H1 (cell line): ENCODE measurements around the gene CBR4. TPM values are rescaled to one million over a fixed set of nuclear protein-coding genes. Genes with fewer than 3 reads are reported as not detected.

Experiments
- CTCF ChIA-PET: fragments of 300-600 bp; sonication (Branson Sonifier 250); formaldehyde crosslinking; loops from one replicate; lab custom pipeline; 2021; ENCODE audit not compliant: partially characterized antibody; lab: Charles Lee
- POLR2A ChIA-PET: fragments of 300-600 bp; sonication (Branson Sonifier 250); formaldehyde crosslinking; loops from one replicate; lab custom pipeline; 2021; ENCODE audit warnings: inconsistent platforms; ENCODE audit not compliant: partially characterized antibody; lab: Charles Lee
- DNase-seq, 2 experiments: peaks; one replicate each; pipeline versions ENCODE4 v3.0.0 to v3.0.0-alpha.2; 2010 to 2022; ENCODE audit warnings: low spot score in 2 of 2, low read depth in 1 of 2, mixed read lengths in 1 of 2
- FAIRE-seq: peaks from 2 replicates; lab custom pipeline; 2011; peaks lifted over from hg19 to GRCh38; lab: Jason Lieb, UNC
- H2AFZ ChIP-seq: 2 replicates; pipeline ENCODE4 v1.8.1; 2012; ENCODE audit warnings: low read length, inconsistent platforms
- H2AK5ac ChIP-seq: 2 replicates; pipeline ENCODE4 v1.6.1; 2013; ENCODE audit warnings: low read depth, low read length
- H2BK120ac ChIP-seq: replicated peaks from 2 replicates; pipeline ENCODE3; 2013; ENCODE audit warnings: low read depth, low read length, inconsistent platforms
- H2BK12ac ChIP-seq: 2 replicates; pipeline ENCODE4 v1.6.1; 2013; ENCODE audit warnings: low read depth, low read length
- H2BK15ac ChIP-seq: 2 replicates; pipeline ENCODE4 v1.6.1; 2013; ENCODE audit warnings: low read length
- H2BK20ac ChIP-seq: 2 replicates; pipeline ENCODE4 v1.6.1; 2013; ENCODE audit warnings: low read length
- H2BK5ac ChIP-seq: 2 replicates; pipeline ENCODE4 v1.6.1; 2013; ENCODE audit warnings: low read depth, low read length
- H3K14ac ChIP-seq: 2 replicates; pipeline ENCODE4 v1.6.1; 2013; ENCODE audit warnings: inconsistent platforms; ENCODE audit not compliant: insufficient read length
- H3K18ac ChIP-seq: 2 replicates; pipeline ENCODE4 v1.6.1; 2013; ENCODE audit warnings: low read length; ENCODE audit errors: extremely low read depth
- H3K23ac ChIP-seq: 2 replicates; pipeline ENCODE4 v1.6.1; 2013; ENCODE audit warnings: inconsistent platforms; ENCODE audit not compliant: insufficient read length
- H3K23me2 ChIP-seq: 2 replicates; pipeline ENCODE4 v1.6.1; 2013; ENCODE audit warnings: low read depth, low read length
- H3K27ac ChIP-seq: 2 replicates; pipeline ENCODE4 v1.6.1; 2011; ENCODE audit warnings: low read depth, low read length, inconsistent platforms
- H3K27me3 ChIP-seq, 4 experiments: replicated peaks in 1 of 4; 1 replicate in 1 of 4; 2 replicates in 3 of 4; pipeline versions ENCODE4 v1.6.1 to v1.8.1; 2011 to 2013; ENCODE audit warnings: low read length in 3 of 4, mild to moderate bottlenecking in 3 of 4, inconsistent platforms in 2 of 4, mixed read lengths in 2 of 4, moderate library complexity in 1 of 4; ENCODE audit not compliant: control insufficient read depth in 3 of 4, insufficient read depth in 3 of 4; ENCODE audit errors: extremely low read depth in 1 of 4
- H3K36me3 ChIP-seq, 4 experiments: 2 replicates each; pipeline versions ENCODE4 v1.6.1 to v1.8.1; 2011 to 2013; ENCODE audit warnings: mild to moderate bottlenecking in 4 of 4, low read length in 3 of 4, moderate library complexity in 2 of 4, control low read depth in 1 of 4, inconsistent platforms in 1 of 4; ENCODE audit not compliant: insufficient read depth in 4 of 4, control insufficient read depth in 2 of 4
- H3K4ac ChIP-seq: replicated peaks from 2 replicates; pipeline ENCODE3; 2013; ENCODE audit warnings: low read length, low read depth, mixed read lengths, inconsistent platforms; ENCODE audit not compliant: insufficient read length
- H3K4me1 ChIP-seq, 4 experiments: replicated peaks in 1 of 4; 1 replicate in 1 of 4; 2 replicates in 3 of 4; pipeline versions ENCODE4 v1.6.1 to v1.8.1; 2011 to 2013; ENCODE audit warnings: low read length in 3 of 4, inconsistent platforms in 2 of 4, mixed read lengths in 1 of 4; ENCODE audit not compliant: insufficient read depth in 4 of 4, control insufficient read depth in 3 of 4
- H3K4me2 ChIP-seq, 2 experiments: 2 replicates each; pipeline versions ENCODE4 v1.6.1 to v1.8.1; 2011 to 2013; ENCODE audit warnings: low read depth in 2 of 2, low read length in 2 of 2, control low read depth in 1 of 2, inconsistent platforms in 1 of 2, mild to moderate bottlenecking in 1 of 2; ENCODE audit not compliant: insufficient read depth in 1 of 2
- H3K4me3 ChIP-seq, 4 experiments: fragments of 200-600, 300-600 bp in 1 of 4; sonication (generic), shearing (Covaris generic), sonication (Bioruptor Twin) in 1 of 4; 2 replicates each; pipeline versions ENCODE4 v1.5.1 to v1.8.1; 2011 to 2016; ENCODE audit warnings: low read length in 4 of 4, low read depth in 3 of 4, control low read depth in 2 of 4, inconsistent platforms in 2 of 4, mild to moderate bottlenecking in 2 of 4, mixed read lengths in 1 of 4, moderate library complexity in 1 of 4; ENCODE audit not compliant: insufficient read depth in 2 of 4; ENCODE audit errors: extremely low read depth in 1 of 4
- H3K56ac ChIP-seq: replicated peaks from 2 replicates; pipeline ENCODE3; 2013; ENCODE audit warnings: low read depth, mild to moderate bottlenecking, mixed read lengths, low read length, inconsistent platforms; ENCODE audit not compliant: insufficient read length
- H3K79me1 ChIP-seq: 2 replicates; pipeline ENCODE4 v1.6.1; 2013; ENCODE audit warnings: low read depth, low read length, control low read depth
- H3K79me2 ChIP-seq, 2 experiments: 2 replicates each; pipeline versions ENCODE4 v1.6.1 to v1.8.1; 2012 to 2013; ENCODE audit warnings: low read length in 2 of 2, mild to moderate bottlenecking in 2 of 2, inconsistent platforms in 1 of 2; ENCODE audit not compliant: insufficient read depth in 2 of 2, control insufficient read depth in 1 of 2
- H3K9ac ChIP-seq, 4 experiments: replicated peaks in 1 of 4; 1 replicate in 1 of 4; 2 replicates in 3 of 4; pipeline versions ENCODE4 v1.6.1 to v1.8.1; 2011 to 2013; ENCODE audit warnings: low read depth in 3 of 4, low read length in 3 of 4, control low read depth in 2 of 4, mild to moderate bottlenecking in 2 of 4, moderate library complexity in 2 of 4, inconsistent platforms in 1 of 4; ENCODE audit errors: extremely low read depth in 1 of 4
- H3K9me3 ChIP-seq, 2 experiments: 2 replicates each; pipeline versions ENCODE4 v1.6.1 to v1.8.1; 2012 to 2013; ENCODE audit warnings: mild to moderate bottlenecking in 2 of 2, moderate library complexity in 2 of 2, control low read depth in 1 of 2, inconsistent platforms in 1 of 2, low read depth in 1 of 2, low read length in 1 of 2, mixed read lengths in 1 of 2; ENCODE audit not compliant: insufficient read depth in 2 of 2
- H4K20me1 ChIP-seq, 2 experiments: replicated peaks in 1 of 2; 2 replicates each; pipeline versions ENCODE3 to v1.8.1; 2011 to 2013; ENCODE audit warnings: inconsistent platforms in 2 of 2, low read length in 2 of 2, mild to moderate bottlenecking in 1 of 2; ENCODE audit not compliant: insufficient read depth in 2 of 2, control insufficient read depth in 1 of 2
- H4K5ac ChIP-seq: 2 replicates; pipeline ENCODE4 v1.6.1; 2013; ENCODE audit warnings: low read length, low read depth, mixed read lengths, inconsistent platforms; ENCODE audit not compliant: insufficient read length
- H4K8ac ChIP-seq: 2 replicates; pipeline ENCODE4 v1.8.0; 2013; ENCODE audit warnings: mild to moderate bottlenecking, moderate library complexity, low read length, inconsistent platforms; ENCODE audit not compliant: insufficient read depth; ENCODE audit errors: extremely low read depth
- H4K91ac ChIP-seq: replicated peaks from 2 replicates; pipeline ENCODE3; 2013; ENCODE audit warnings: low read length, mixed read lengths, inconsistent platforms; ENCODE audit not compliant: insufficient read length
- CHD2 ChIP-seq: IDR thresholded peaks from 2 replicates; pipeline ENCODE4 v1.6.1; 2012; ENCODE audit warnings: low read length, improper control_type of control experiment
- EGR1 ChIP-seq: IDR thresholded peaks from 2 replicates; pipeline ENCODE4 v1.6.1; 2011; ENCODE audit warnings: low read depth, low read length, borderline replicate concordance
- HDAC2 ChIP-seq, 2 experiments: fragments of 300-600 bp in 1 of 2; sonication (generic) in 1 of 2; IDR thresholded peaks; 2 replicates each; pipeline ENCODE4 v1.6.1; 2011 to 2012; ENCODE audit warnings: low read depth in 2 of 2, low read length in 2 of 2, mild to moderate bottlenecking in 2 of 2, moderate library complexity in 2 of 2, borderline replicate concordance in 1 of 2, inconsistent platforms in 1 of 2
- POLR2AphosphoS5 ChIP-seq: IDR thresholded peaks from 2 replicates; pipeline ENCODE4 v1.6.1; 2011; ENCODE audit warnings: low read depth, low read length
- RNF2 ChIP-seq: fragments of 200-900, 300-1000 bp; sonication (generic); IDR thresholded peaks from 2 replicates; pipeline ENCODE4 v1.7.1; 2016; ENCODE audit warnings: borderline replicate concordance, low read depth, mild to moderate bottlenecking, antibody characterized with exemption, low read length; ENCODE audit not compliant: poor library complexity, severe bottlenecking; ENCODE audit errors: missing control alignments
- TAF1 ChIP-seq: IDR thresholded peaks from 2 replicates; pipeline ENCODE4 v1.6.1; 2011; ENCODE audit warnings: mild to moderate bottlenecking, low read depth, low read length
- WGBS, 2 experiments: shearing (Covaris generic) in 1 of 2; methylation state at CpG; one replicate each; pipeline versions ENCODE4 v1.1.6 to v1.1.7; 2013 to 2015; ENCODE audit warnings: low lambda C conversion rate in 2 of 2, mixed read lengths in 2 of 2, inconsistent platforms in 1 of 2, low coverage in 1 of 2, missing lambda C conversion rate in 1 of 2; ENCODE audit not compliant: insufficient replicate concordance in 2 of 2, insufficient coverage in 1 of 2, insufficient read length in 1 of 2; ENCODE audit errors: extremely low coverage in 1 of 2, missing lambda C conversion rate in 1 of 2; 5-methylcytosine and 5-hydroxymethylcytosine counted together
- polyA plus RNA-seq, 7 experiments: library from polyadenylated mRNA; depleted of rRNA in 3 of 7; stranded (reverse) in 5 of 7; unstranded in 2 of 7; fragments of >200 nt in 5 of 7; fragments of 200-250 nt in 2 of 7; gene quantifications; 1 replicate in 5 of 7; 2 replicates in 1 of 7; 4 replicates in 1 of 7; pipeline versions ENCODE4 v1.2.1 to v1.2.3, GENCODE V29; 2011 to 2013; ENCODE audit warnings: missing spikeins in 2 of 7, mixed read lengths in 2 of 7
- total RNA-seq: library from RNA; stranded (reverse); fragmentation: NEBNext Ultra II Directional; extraction: Animal tissue kit (Norgen Biotek cat#: 25700); gene quantifications from 2 replicates; pipeline ENCODE4 v1.2.1, GENCODE V29; 2021
- TF ChIP-seq, protein P1 (sequence below): IDR thresholded peaks from 2 replicates; pipeline ENCODE4 v1.6.1; 2012; ENCODE audit warnings: inconsistent platforms

CBR4 gene
- total and polyA plus RNA-seq, 2 of the 8 experiments (the other 6 are each of a cell fraction or from before 2014, with no cell fraction given) = 8.6 to 29.5 TPM

GRCh38 chr4:169050881-169051760 is 41.1 kb upstream of the CBR4 start:
- H3K4me2 ChIP-seq = no peak overlapping the region
- no peak overlapping the region for H4K8ac ChIP-seq
- ChIA-PET POLR2A (no interaction called here), CTCF (interaction anchor here (0.6 to 0.8 kb wide), 4 partner anchors 12 to 1405 kb away, joined by 3 to 4 read pairs (median 4); no protein-coding TSS in a partner anchor)
- H3K4me1 ChIP-seq = peaks cover 0 to 6% (median 4%) of the 10 kb centered on the region in 4 experiments; a peak in 3 of 7 replicates
- no peak overlapping the region for H2BK20ac ChIP-seq
- H2AK5ac ChIP-seq = no peak overlapping the region
- H3K9me3 ChIP-seq = no peaks in the 10 kb centered on the region
- H4K91ac ChIP-seq = no peak overlapping the region
- H3K36me3 ChIP-seq = no peaks in the 10 kb centered on the region
- H2BK120ac ChIP-seq = no peak overlapping the region
- H2BK5ac ChIP-seq = no peak overlapping the region
- whole genome bisulfite sequencing, 2 experiments = 86% methylated on average over 9 of the region's 9 CpGs; no CpG with 5 or more reads in 1 of the 2 experiments
- no peaks in the 10 kb centered on the region for H3K79me1 ChIP-seq
- no peaks in the 10 kb centered on the region for H3K79me2 ChIP-seq
- no peak overlapping the region for H3K4me3 ChIP-seq
- no peak overlapping the region for H3K14ac ChIP-seq
- no peak overlapping the region for H2BK12ac ChIP-seq
- no peak overlapping the region for H3K18ac ChIP-seq
- H3K23me2 ChIP-seq = no peaks in the 10 kb centered on the region
- no peak overlapping the region for H3K4ac ChIP-seq
- DNase-seq (no peak), FAIRE-seq (no peak)
- H3K27me3 ChIP-seq = no peaks in the 10 kb centered on the region
- H3K9ac ChIP-seq = no peak overlapping the region
- H3K56ac ChIP-seq = no peak overlapping the region
- H4K20me1 ChIP-seq = no peaks in the 10 kb centered on the region
- H3K23ac ChIP-seq = no peak overlapping the region
- TF ChIP-seq EGR1 = no peak
- no peak for TF ChIP-seq CHD2
- TF ChIP-seq, protein P1, sequence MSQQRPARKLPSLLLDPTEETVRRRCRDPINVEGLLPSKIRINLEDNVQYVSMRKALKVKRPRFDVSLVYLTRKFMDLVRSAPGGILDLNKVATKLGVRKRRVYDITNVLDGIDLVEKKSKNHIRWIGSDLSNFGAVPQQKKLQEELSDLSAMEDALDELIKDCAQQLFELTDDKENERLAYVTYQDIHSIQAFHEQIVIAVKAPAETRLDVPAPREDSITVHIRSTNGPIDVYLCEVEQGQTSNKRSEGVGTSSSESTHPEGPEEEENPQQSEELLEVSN = no peak
- no peak for TF ChIP-seq TAF1
- TF ChIP-seq POLR2AphosphoS5 = no peak
- no peak for TF ChIP-seq RNF2
- no peak for TF ChIP-seq HDAC2 (IDR thresholded peaks at IDR 0.05; ENCODE audit: borderline replicate concordance in 1 of 2, low read depth in 2 of 2, low read length in 2 of 2)
- H4K5ac ChIP-seq = no peak overlapping the region
- H2BK15ac ChIP-seq = no peak overlapping the region
- H2AFZ ChIP-seq = no peak overlapping the region
- no peak overlapping the region for H3K27ac ChIP-seq
